Measurements from ENCODE around the gene IFT80.

DNA sequence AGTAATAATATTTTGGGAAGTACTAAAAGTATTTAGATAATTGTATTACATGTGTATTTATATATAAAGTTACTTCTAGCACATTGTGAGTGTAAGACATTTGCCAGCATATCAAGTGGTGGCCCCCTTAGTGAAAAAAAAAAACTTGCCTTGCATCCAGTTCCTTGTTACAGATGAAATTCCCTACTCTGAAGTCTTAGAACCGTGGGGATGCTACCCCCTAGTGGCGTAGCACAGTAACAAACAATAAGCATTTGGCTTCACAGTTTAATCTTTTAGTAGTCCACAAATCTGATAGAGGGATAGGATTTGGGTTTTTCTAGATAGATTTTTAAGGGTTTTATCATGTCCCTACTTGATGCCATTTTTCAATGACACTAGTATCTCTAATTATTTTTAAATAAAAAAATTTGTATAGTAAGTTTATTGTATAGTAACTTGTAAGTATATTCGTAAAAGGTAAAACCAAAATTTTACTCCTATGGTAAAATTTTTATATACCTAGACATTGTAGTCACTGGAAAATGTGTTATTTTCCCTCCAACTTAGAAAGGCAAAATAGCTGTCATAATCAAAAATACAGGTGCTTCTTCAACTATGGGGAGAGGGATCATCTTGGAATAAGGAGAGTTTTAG is 14.7 kb upstream of the IFT80 start:
- TF ChIP-seq POLR2A (IDR thresholded peaks at IDR 0.05) (no peak), POLR2AphosphoS5 (IDR thresholded peaks at IDR 0.05) (no peak), EP300 (IDR thresholded peaks at IDR 0.05) (no peak)
- TF ChIP-seq, protein P1, sequence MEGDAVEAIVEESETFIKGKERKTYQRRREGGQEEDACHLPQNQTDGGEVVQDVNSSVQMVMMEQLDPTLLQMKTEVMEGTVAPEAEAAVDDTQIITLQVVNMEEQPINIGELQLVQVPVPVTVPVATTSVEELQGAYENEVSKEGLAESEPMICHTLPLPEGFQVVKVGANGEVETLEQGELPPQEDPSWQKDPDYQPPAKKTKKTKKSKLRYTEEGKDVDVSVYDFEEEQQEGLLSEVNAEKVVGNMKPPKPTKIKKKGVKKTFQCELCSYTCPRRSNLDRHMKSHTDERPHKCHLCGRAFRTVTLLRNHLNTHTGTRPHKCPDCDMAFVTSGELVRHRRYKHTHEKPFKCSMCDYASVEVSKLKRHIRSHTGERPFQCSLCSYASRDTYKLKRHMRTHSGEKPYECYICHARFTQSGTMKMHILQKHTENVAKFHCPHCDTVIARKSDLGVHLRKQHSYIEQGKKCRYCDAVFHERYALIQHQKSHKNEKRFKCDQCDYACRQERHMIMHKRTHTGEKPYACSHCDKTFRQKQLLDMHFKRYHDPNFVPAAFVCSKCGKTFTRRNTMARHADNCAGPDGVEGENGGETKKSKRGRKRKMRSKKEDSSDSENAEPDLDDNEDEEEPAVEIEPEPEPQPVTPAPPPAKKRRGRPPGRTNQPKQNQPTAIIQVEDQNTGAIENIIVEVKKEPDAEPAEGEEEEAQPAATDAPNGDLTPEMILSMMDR (IDR thresholded peaks at IDR 0.05), result peak; percentile 53 to 87 (median 70)
